HG03457 (cell line): ENCODE results near the gene GNAI1.

Source experiments
- ATAC-seq: cut with Tn5 transposase; IDR thresholded peaks from one replicate; pipeline ENCODE4 v1.9.1; 2021; ENCODE audit warnings: moderate number of reproducible peaks; ENCODE audit not compliant: unreplicated experiment

The GNAI1 gene

DNA sequence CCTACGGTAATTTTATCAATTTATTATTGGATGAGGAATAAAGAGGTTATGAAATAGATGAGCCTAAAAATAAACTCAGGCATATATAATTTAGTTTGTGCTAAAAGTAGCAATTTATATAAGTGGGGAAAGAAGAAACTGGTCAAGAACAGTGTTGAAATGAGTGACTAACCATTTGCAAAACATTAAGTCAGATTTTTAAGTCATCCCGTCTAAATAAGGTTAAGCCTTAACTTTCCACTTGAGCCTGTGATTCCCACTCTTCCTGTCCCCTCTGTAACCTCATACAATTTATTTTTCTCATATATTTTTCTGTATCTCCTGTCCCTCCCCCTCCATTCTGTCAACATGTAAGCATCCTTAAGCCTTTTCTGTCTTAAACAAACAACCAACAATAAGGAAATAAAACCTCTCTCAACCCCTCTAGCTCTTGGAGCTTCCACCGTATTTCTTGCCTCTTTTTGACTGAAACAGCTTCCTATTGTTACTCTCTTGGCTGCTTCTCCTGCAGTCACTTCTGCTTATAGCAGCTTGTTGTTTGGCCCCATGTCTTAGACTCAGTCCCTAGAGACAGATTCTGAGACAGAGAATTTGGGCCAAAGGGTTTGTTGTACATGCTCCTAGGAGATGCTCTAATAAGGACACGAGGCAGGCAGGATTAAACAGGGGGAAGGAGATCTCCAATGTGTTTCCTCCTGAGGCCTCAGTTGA is 109.7 kb downstream of the GNAI1 start:
- no peak for ATAC-seq

DNA sequence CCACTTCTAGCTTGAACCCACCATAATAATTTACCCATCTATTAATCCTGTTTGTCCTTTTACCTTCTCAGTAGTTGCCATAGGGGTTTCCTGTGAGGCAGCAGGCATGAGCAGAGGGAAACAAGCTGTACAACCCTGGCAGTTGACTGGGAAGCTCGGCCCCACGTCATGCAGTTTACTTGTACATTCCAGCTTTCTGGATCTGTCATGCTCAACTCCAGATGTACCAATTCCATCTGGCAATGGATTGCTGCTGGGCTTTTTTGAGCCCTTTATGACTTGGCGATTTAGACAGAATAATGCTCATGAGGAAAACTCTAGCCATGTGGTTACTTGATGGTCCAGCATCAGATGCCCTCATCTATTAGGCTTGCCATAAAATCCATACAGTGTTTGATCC is 112.5 kb downstream of the GNAI1 start:
- ATAC-seq = no peak

DNA sequence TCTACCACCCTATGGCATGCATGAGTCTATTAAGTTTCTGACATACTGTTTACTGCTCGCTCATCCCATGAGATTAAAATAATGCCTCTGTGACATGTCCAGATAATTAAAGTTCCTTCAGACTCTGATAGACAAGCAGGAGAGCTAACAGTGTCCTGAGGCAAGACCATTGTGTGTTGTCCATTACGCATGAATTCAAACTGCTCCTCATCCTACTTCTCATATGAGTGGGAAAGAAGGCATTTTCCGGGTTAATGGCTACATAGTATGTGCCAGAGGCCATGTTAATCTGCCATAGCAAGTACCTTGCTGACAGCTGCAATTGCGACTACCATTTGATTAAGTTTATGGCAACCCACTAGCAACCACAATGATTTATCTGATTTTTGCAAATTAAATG is 113.3 kb downstream of the GNAI1 start:
- no peak for ATAC-seq

DNA sequence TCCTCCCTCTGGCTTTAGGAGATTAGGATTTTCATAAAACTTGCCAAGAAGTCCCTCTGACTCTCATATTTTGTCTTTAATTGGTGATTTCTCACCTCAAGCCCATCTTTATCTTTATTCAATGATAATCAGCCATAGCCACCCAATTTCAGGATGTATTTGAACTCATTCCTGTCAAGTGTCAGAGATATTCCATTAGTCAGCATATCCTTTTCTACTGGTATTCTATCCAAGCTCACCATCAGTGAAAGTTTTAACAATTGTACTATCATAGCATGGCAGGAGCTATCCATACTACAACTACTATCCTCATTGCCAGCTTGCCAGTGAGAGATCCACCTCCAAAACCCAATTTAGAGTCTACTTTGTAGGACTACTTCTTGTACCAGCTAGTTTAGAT is 114.6 kb downstream of the GNAI1 start:
- ATAC-seq = no peak

DNA sequence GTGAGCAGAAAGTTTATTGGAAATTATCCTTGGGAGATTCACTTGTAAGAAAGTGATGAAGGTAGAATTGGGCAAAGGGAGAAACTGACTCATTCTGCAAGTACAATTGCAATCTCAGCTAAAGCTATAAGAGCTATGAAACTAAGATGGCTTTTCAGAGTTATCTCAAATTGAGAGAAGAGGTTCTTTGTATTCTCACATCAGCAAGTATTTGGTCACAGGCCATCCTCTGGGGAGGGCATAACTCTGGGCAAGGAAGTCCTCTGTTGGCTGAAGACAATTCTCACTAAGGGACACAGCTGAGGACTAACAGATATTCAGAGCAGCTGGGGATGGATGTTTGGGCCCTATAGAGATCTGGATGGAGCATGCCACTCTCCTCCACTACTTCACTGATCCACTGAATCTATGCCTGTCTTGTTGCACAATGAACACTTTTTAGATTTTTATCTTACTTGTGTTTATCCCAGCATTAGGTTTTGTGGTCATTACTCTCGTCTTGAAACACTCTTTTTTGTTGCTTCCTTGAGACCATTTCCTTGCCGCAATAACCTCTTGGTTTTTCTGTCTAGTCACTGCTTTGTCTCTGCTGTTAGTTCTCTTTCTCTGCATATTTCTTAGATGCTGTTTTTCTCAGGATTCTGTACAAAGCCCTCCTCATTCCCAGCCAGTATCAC is 115.1 kb downstream of the GNAI1 start:
- no peak for ATAC-seq

DNA sequence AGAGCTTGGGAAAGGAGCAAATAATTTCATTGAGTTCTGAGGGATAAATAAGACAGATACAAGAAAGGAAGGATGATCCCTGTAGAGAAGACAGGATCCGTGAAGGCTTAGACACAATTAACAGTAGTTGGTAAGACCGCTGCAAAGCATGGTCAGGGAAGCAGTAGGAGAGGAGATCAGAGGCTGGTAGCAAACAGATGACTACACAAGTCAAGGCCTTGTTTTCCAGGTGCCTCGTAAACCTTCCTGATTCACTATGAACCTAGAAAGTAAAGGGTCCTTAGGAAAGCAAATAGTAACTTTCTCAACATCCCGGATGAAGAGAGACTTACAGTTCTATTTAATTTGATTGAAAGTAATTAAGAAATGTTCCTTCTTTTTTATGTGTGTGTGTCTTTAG is 118.6 kb downstream of the GNAI1 start:
- ATAC-seq = no peak

DNA sequence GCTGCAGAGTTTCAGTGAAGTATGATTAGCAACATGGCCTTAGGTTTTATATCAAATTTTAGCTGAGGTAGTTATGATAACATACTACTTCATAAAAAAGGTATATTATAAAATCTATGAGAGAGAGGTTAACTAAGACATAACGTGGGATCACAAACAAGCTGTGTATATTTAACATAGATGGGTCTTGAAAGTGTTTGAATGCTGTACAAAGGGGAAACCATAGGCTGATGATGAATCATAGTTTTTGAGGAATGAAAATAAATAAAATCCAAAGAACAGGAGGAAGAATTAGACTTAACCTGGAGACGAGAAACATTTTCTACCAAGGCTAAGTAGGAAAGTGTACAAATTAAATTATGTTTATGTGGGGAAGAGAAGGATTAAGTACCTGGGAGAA is 119.0 kb downstream of the GNAI1 start:
- no peak for ATAC-seq

DNA sequence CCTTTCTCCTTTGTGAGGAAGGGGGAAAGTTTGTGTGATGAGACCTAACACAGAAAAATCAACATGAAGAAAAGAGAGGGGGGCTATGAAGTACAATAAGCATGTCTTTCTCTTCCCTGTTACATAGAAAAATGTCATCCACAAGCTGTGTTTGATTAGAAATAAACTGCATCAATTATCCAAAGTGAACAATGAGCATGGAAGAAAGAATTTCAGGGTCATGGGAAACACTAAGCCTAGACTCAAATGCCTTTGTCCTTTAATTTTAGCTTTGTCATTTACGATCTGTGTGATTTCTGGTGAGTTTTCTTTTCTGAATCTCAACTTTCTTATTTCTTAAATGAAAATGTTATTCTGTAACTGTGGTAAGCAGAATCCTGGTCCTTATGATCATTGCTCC is 121.0 kb downstream of the GNAI1 start:
- no peak for ATAC-seq

DNA sequence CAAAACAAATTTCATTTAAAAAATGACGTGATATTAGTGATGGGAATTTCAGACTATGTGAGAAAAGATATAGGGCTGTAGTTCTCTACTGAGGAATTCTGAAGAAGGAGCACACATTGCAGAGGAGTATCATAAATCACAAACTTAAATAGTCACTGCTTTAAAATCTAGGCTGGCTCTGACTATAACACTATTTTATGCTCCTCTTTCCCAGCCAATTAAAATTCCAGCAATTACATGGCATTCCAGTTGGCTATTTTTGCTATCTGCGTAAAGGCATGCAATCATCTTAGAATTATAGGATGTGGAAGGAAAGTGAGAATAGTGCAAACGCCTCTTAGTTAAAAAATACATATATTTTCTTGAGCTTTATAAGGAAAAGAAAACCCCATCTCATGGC is 123.1 kb downstream of the GNAI1 start:
- no peak for ATAC-seq

DNA sequence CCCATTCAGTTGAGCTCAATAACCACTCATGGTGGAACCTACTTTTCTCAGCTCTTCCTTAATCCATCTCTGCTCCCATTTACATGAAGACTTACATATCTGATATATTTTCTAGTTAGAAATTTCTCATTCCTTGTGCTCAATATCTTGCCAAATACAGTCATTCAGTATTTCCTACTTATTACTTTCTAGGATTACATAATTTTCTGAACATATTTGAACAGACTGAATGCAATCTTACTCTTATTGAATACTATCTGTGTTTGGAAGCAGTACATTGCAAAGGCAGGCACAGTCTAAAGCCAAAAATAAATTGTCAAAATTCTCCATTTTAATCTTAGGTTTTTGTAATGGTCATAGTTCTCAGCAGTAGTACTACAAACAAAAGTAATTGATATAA is 126.0 kb downstream of the GNAI1 start:
- ATAC-seq = no peak

DNA sequence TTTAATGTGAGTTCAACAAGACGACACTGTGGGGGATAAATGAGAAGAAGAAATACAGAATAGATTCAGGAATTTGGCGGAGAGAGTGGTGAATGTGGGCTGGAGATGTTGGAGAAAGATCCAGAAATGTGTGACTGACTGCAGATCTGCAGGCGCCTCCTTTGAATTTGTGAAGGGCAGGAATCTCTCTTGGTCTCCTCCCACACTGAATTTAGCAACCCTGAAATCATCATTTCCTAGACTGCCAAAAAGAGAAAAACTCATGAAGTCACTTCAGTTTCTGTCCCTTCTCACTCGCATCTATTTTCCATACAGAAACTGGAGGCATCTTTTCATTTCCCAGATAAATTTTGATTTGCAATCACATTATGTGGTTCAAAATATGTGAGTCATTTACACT is 128.7 kb downstream of the GNAI1 start:
- no peak for ATAC-seq

DNA sequence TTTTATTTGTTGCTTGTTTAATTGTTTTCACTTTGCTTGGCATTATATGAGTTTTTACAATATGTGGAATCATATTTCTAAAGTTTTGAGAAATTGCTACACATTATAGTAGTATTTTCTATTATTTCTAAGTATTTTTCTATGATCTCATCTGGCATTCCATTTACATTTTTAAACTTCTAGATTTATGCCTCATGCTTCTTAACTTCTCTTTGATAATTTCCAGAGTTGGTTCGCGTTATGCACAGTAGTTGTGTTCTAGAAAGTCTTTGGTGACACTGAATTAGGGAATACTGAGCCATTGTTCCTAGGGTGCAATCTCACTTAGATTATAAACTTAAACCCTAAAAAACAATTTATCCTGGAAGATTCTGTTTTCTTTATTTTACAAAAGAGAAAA is 129.2 kb downstream of the GNAI1 start:
- ATAC-seq = no peak

DNA sequence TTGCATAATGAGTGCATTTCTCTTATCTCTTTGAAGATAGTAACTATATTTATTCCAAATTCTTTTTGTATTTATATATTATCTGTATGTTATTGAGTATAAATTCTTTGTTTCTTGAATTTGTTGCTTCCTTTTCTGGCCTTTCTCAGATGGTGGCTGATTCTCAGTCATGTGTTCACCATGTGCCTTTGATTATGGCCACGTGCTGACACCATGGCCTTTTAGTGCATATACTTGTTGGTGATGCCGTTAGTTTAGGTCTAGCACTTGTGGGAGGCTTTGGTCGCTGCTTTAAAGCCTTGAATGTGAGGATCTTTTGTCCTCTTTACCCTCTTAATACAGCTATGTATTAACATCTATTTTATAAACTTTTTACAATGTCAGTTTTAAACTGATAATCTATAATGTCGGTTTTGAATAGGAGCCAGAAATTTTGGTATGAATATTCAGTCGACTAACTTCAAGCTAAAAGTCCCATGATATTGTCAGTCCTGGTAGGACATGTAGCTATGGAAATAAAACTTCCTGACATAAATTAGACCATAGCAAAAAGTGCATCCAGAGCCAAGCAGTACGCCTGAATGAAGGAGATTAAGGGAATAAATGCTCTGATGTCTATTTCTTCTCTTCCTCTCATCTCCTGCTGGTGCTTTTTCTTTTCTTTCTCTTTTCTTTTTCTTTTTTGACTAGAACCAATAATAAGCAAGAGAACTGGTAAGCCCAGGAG is 130.3 kb downstream of the GNAI1 start:
- no peak for ATAC-seq

DNA sequence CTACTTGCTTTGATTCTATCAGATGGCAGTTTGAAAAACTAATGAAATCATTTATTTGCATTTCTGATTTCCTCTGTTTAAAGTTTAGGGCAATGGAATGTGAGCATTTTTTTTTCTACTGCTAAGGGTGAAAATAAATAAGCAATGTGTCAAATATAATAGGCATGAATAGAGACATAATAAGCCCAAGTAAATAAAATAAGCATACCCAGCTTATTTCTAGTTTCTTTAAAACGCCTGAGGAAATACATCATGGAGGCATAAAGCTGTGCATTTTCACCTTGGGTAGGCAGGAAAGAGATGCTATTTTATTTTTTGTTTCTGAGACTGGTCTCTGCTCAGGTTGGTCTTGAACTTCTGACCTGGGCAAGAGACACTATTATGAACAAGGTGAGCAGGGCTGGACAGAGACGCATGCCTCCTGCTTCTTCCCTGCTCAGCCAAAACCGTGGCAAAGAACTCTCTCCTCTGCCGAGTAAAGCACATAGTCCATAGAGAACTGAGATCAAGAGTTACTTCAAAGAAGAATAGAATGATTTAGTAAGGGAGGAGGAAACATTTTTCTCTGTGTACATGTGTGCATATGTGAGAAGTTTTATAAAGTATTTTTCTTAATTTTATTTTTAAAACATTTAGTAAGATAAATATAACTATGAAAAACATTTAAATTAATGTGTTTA is 138.1 kb downstream of the GNAI1 start:
- ATAC-seq = no peak

DNA sequence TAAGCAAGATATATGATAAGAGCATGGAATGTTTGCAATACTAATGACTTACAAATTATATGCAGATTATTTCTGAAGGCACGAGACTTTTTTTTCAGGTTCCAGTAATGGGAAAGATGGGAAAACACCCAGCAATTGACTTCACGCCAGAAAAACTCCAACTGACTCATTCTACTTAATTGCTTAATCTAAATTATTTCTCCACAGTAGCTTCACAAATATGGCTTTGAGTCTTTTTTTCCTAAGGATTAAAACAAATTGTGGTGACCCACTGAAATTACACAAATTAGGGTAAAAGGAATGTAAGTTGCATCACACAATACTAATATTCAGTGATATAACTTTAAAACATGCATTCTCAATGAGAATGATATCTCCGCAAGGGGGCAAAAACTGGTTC is 138.7 kb downstream of the GNAI1 start:
- no peak for ATAC-seq

DNA sequence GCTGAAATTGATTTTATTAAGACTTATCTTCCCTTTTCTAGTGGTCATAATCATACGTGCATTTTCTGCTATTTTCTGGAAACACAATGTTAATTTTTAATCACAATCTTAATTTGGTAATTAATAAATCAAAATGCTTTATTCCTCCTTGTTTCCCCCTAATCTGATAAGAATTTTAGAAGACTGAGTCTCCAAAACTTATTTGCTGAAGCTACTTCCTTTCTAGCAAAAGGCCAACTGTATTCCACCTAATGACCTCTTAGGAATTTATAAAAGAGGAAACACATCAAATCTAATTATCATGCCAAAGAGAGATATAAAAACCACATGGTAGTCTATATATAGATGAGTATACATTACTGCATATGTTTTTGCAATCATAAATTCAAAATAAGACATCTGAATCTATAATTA is 140.6 kb downstream of the GNAI1 start:
- ATAC-seq = no peak
